SK-N-SH (cell line): Measurements from ENCODE around the gene CD300H. TPM values are rescaled to one million over a fixed set of nuclear protein-coding genes. Genes with fewer than 3 reads are reported as not detected.

ENCODE experiments used
- CTCF ChIA-PET: fragments of 300-600, 350-600 bp; formaldehyde crosslinking; extraction: SDS; loops from one replicate; lab custom pipeline; 2021; lab: Yijun Ruan, JAX
- POLR2A ChIA-PET: fragments of 350-600 bp; sonication (Branson Sonifier 250); formaldehyde crosslinking; extraction: SDS; loops from one replicate; lab custom pipeline; 2020; ENCODE audit warnings: antibody characterized with exemption, inconsistent platforms; lab: Yijun Ruan, JAX
- DNase-seq: peaks from one replicate; pipeline ENCODE4 v3.0.0; 2012
- H2AFZ ChIP-seq: fragments of 200-600 bp; sonication (generic); 2 replicates; pipeline ENCODE4 v1.8.1; 2016; ENCODE audit warnings: antibody characterized with exemption, mild to moderate bottlenecking, low read depth
- H3F3A ChIP-seq: fragments of 200-600 bp; sonication (generic); replicated peaks from 2 replicates; pipeline ENCODE3; 2016; ENCODE audit warnings: antibody characterized with exemption, mild to moderate bottlenecking; ENCODE audit not compliant: insufficient read depth
- H3K27ac ChIP-seq, 2 experiments: fragments of 200-500 bp in 1 of 2; fragments of 200-600 bp in 1 of 2; sonication (Bioruptor generic) in 1 of 2; sonication (generic), shearing (Covaris generic) in 1 of 2; 2 replicates each; pipeline versions ENCODE4 v1.5.1 to v1.6.1; 2014 to 2016; ENCODE audit warnings: low read depth in 2 of 2, inconsistent platforms in 1 of 2, low read length in 1 of 2, mild to moderate bottlenecking in 1 of 2, mixed read lengths in 1 of 2
- H3K27me3 ChIP-seq: fragments of 200-600 bp; sonication (generic), shearing (Covaris generic); 2 replicates; pipeline ENCODE4 v1.6.1; 2016; ENCODE audit warnings: mixed run types; ENCODE audit not compliant: insufficient read depth
- H3K36me3 ChIP-seq, 2 experiments: fragments of 200-500 bp in 1 of 2; fragments of 200-600 bp in 1 of 2; sonication (Bioruptor generic) in 1 of 2; sonication (generic) in 1 of 2; replicated peaks in 1 of 2; 2 replicates each; pipeline versions ENCODE3 to v1.5.1; 2014 to 2016; ENCODE audit warnings: low read length in 1 of 2, mild to moderate bottlenecking in 1 of 2; ENCODE audit not compliant: insufficient read depth in 2 of 2, control insufficient read depth in 1 of 2
- H3K4me1 ChIP-seq, 2 experiments: fragments of 200-500 bp in 1 of 2; fragments of 200-600 bp in 1 of 2; sonication (Bioruptor generic) in 1 of 2; sonication (generic), shearing (Covaris generic) in 1 of 2; 2 replicates each; pipeline versions ENCODE4 v1.5.1 to v1.6.1; 2014 to 2016; ENCODE audit warnings: low read depth in 1 of 2, low read length in 1 of 2, mixed run types in 1 of 2; ENCODE audit not compliant: insufficient read depth in 2 of 2, control insufficient read depth in 1 of 2
- H3K4me2 ChIP-seq: fragments of 200-600 bp; sonication (generic), shearing (Covaris generic); 2 replicates; pipeline ENCODE4 v1.6.1; 2017; ENCODE audit warnings: mixed run types
- H3K4me3 ChIP-seq, 2 experiments: fragments of 200-500 bp in 1 of 2; fragments of 200-600 bp in 1 of 2; sonication (Bioruptor generic) in 1 of 2; sonication (generic), shearing (Covaris generic) in 1 of 2; 2 replicates each; pipeline versions ENCODE4 v1.5.1 to v1.8.1; 2014 to 2016; ENCODE audit warnings: low read depth in 2 of 2, inconsistent platforms in 1 of 2, low read length in 1 of 2, mild to moderate bottlenecking in 1 of 2, mixed read lengths in 1 of 2, moderate library complexity in 1 of 2
- H3K79me2 ChIP-seq: fragments of 200-600 bp; sonication (generic); 2 replicates; pipeline ENCODE4 v1.8.1; 2017; ENCODE audit warnings: mild to moderate bottlenecking; ENCODE audit not compliant: insufficient read depth
- H3K9ac ChIP-seq: fragments of 200-600 bp; sonication (generic); 2 replicates; pipeline ENCODE4 v1.6.1; 2017; ENCODE audit warnings: mixed run types
- H3K9me2 ChIP-seq: fragments of 200-600 bp; sonication (generic); 2 replicates; pipeline ENCODE4 v1.6.1; 2017; ENCODE audit warnings: mixed run types
- H3K9me3 ChIP-seq: fragments of 200-600 bp; sonication (generic); 2 replicates; pipeline ENCODE4 v1.6.1; 2017; ENCODE audit warnings: mixed run types, mild to moderate bottlenecking, moderate library complexity
- H4K20me1 ChIP-seq: fragments of 200-600 bp; sonication (generic); 2 replicates; pipeline ENCODE4 v1.6.1; 2017; ENCODE audit warnings: mild to moderate bottlenecking, mixed run types; ENCODE audit not compliant: insufficient read depth
- CHD2 ChIP-seq: fragments of 150-350 bp; IDR thresholded peaks from 2 replicates; pipeline ENCODE4 v1.6.1; 2018; ENCODE audit warnings: low read length; ENCODE audit not compliant: partially characterized antibody
- CTCF ChIP-seq: fragments of 200-600 bp; sonication (generic); IDR thresholded peaks from 2 replicates; pipeline ENCODE4 v1.6.1; 2017; ENCODE audit warnings: antibody characterized with exemption, mild to moderate bottlenecking, moderate library complexity
- EZH2phosphoT487 ChIP-seq: fragments of 200-600 bp; sonication (generic); IDR thresholded peaks from 2 replicates; pipeline ENCODE4 v1.6.1; 2017; ENCODE audit warnings: low read depth, mixed run types, mild to moderate bottlenecking, antibody characterized with exemption, moderate library complexity, borderline replicate concordance
- FOXM1 ChIP-seq: IDR thresholded peaks from 2 replicates; pipeline ENCODE4 v1.4.0; 2012; ENCODE audit warnings: low read depth, mild to moderate bottlenecking
- GABPA ChIP-seq: IDR thresholded peaks from 2 replicates; pipeline ENCODE4 v1.4.0; 2012; ENCODE audit warnings: low read depth, mild to moderate bottlenecking
- JUND ChIP-seq: IDR thresholded peaks from 2 replicates; pipeline ENCODE4 v1.4.0; 2012
- MAX ChIP-seq: IDR thresholded peaks from 2 replicates; pipeline ENCODE4 v1.4.0; 2012; ENCODE audit warnings: low read depth
- MXI1 ChIP-seq: IDR thresholded peaks from 2 replicates; pipeline ENCODE4 v1.6.1; 2012; ENCODE audit warnings: mild to moderate bottlenecking, low read depth, low read length, improper control_type of control experiment
- NFIC ChIP-seq: IDR thresholded peaks from 2 replicates; pipeline ENCODE4 v1.4.0; 2012; ENCODE audit warnings: borderline replicate concordance
- PBX3 ChIP-seq: IDR thresholded peaks from 2 replicates; pipeline ENCODE4; 2012
- POLR2AphosphoS5 ChIP-seq: IDR thresholded peaks from 2 replicates; pipeline ENCODE4 v1.6.1; 2012; ENCODE audit warnings: low read depth, low read length
- RAD21 ChIP-seq: IDR thresholded peaks from 2 replicates; pipeline ENCODE4 v1.6.1; 2012; ENCODE audit warnings: mild to moderate bottlenecking, low read length
- RFX5 ChIP-seq: IDR thresholded peaks from 2 replicates; pipeline ENCODE4 v1.6.1; 2012; ENCODE audit warnings: mild to moderate bottlenecking, improper control_type of control experiment, low read length
- TAF1 ChIP-seq: IDR thresholded peaks from 2 replicates; pipeline ENCODE4 v1.6.1; 2012; ENCODE audit warnings: low read depth, mild to moderate bottlenecking, low read length, moderate library complexity, borderline replicate concordance
- USF1 ChIP-seq: IDR thresholded peaks from 2 replicates; pipeline ENCODE4 v1.4.0; 2012; ENCODE audit warnings: low read depth, borderline replicate concordance
- USF2 ChIP-seq: fragments of 150-350 bp; IDR thresholded peaks from 2 replicates; pipeline ENCODE4 v1.6.1; 2017; ENCODE audit warnings: antibody characterized with exemption, low read length, low read depth, borderline replicate concordance
- ZBTB33 ChIP-seq: IDR thresholded peaks from 2 replicates; pipeline ENCODE4 v1.4.0; 2012; ENCODE audit warnings: low read depth, borderline replicate concordance
- WGBS: methylation state at CpG from one replicate; pipeline ENCODE4 v1.1.6; 2017; ENCODE audit warnings: low lambda C conversion rate; 5-methylcytosine and 5-hydroxymethylcytosine counted together
- polyA plus RNA-seq, 3 experiments: library from polyadenylated mRNA; depleted of rRNA; stranded (reverse); fragments of >200 nt; gene quantifications; 2 replicates each; pipeline ENCODE4 v1.2.3, GENCODE V29; 2012

The CD300H gene
- polyA plus RNA-seq, 1 of the 3 experiments (the other 2 are of a cell fraction): not detected

GRCh38 chr17:74578979-74579378, 11.7 kb upstream of the CD300H start:
- Histone ChIP-seq H3F3A (no peaks in the 10 kb centered on the region), H3K27ac (no peak overlapping the region), H2AFZ (no peak overlapping the region), H3K79me2 (no peaks in the 10 kb centered on the region), H3K4me1 (no peaks in the 10 kb centered on the region), H3K4me3 (no peak overlapping the region), H3K4me2 (no peak overlapping the region), H3K27me3 (no peaks in the 10 kb centered on the region), H3K36me3 (no peaks in the 10 kb centered on the region), H3K9ac (no peak overlapping the region), H4K20me1 (no peaks in the 10 kb centered on the region), H3K9me3 (0 out of 2 replicates have a peak, but pooled peaks cover 1% of the 10 kb centered on the region), H3K9me2 (no peaks in the 10 kb centered on the region)
- ChIA-PET POLR2A (no interaction called here), CTCF (interaction anchor here (1.4 to 8.2 kb wide), 3 partner anchors 13 to 158 kb away, joined by 3 to 72 read pairs (median 5); partner anchors contain the start of genes CD300H and RAB37)
- no peak for DNase-seq
- WGBS: 34% methylated on average over 9 of the region's 9 CpGs
- TF ChIP-seq CHD2: no peak
- no peak for TF ChIP-seq USF1
- TF ChIP-seq POLR2AphosphoS5: no peak
- no peak for TF ChIP-seq JUND
- TF ChIP-seq MAX: no peak
- TF ChIP-seq USF2: no peak
- TF ChIP-seq GABPA: no peak
- no peak for TF ChIP-seq PBX3
- TF ChIP-seq RAD21: no peak
- no peak for TF ChIP-seq FOXM1
- TF ChIP-seq CTCF: no peak
- no peak for TF ChIP-seq EZH2phosphoT487
- TF ChIP-seq ZBTB33: no peak
- no peak for TF ChIP-seq TAF1
- TF ChIP-seq RFX5: no peak
- TF ChIP-seq MXI1: no peak
- TF ChIP-seq NFIC: no peak
